Stromal cell of bone marrow (primary cell): ENCODE results near the gene GATAD2A.

Experiments
- DNase-seq: peaks from one replicate; pipeline ENCODE4 v3.0.0-alpha.2; 2012; ENCODE audit warnings: low read depth

Gene GATAD2A

DNA sequence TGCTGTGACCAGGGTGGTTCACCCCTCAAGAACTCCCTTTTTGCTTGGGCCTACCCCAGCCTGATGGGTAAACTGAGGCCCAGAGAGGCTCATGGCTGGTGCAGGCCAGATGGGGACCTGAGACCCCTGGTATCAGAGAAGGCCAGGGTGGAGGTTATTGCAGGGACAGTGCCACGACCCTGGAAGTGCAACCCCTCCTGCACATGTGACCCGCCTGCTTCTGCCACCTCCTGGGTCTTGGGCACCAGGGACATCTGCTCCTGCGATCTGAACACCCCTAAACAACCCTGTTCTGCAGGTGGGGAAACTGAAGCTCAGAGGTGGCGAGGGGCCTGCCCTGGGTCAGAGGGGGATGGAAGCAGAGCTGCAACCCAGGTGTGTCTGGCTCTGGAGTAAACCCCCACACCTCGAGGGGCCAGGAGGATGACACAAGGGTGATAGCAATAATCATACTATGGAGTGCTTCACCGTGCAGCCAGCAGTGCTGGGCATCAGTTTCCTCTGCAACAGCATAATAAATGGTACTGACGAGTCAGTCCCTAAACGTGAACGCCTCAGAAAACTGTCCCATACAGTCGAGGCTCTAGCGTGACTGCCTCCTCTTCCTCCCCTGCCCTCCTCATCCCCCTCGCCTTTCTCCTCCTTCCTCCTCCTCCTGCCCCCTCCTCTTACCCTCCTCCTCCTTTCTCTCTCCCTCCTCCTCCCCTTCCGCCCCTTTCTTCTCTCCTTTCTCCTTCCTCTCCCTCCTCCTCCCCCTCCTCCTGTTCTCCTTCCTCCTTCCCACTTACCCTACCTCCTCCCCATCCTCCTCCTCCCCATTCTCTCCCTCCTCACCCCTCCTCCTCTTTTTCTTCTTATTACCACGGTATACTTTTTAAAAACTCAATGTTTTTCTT, 127.6 kb downstream of the GATAD2A start:
- no peak for DNase-seq

DNA sequence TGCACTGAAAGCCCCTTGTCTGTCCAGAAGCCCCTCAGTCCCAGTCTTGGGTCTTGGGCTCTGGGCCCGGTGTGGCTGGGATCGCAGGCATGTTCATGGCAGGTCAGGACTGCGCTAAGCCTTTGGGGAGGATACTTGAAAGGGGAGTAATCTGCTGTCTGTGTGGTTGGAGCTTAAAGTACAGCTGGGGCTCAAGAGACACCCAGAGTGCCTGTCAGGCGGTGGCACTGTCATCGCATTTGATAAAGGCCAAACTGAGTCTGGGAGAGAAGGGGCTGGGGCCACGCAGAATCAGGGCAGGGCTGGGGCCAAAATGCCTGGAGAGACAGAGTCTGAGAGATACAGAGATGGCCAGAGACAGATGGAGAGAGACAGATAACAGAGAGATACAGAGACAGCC, 128.4 kb downstream of the GATAD2A start:
- DNase-seq: no peak

DNA sequence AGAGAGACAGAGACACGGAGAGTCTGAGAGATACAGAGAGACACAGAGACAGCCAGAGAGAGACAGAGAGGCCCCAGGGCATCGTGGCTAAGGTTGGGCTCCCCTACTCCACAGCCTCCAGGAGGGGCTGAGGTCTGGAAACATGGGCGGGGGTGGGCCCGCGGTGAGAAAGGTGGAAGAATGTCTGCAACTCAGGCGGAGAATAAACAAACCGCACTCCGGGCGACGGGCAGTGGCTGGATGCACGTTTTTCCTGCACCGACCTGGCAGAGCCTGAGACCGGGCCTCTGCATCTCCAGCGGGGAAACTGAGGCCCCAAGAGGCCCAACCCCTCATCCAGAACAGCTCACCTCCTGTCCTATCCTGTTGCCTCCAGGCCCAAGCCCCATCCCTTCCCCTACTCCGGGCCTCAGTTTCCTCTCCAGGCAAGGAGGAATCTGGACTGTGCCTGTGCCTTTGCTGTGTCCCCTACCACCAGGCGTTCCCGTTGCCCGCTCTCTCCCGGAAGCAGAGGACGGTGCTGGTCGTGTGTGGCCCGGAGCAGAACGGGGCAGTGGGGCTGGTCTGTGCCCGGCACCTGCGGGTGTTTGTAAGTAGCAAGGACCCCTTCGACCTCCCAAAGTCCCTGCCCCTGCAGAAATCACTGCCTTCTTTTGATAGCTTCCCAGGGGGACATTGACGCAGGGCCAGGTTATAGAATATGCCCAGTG, 129.2 kb downstream of the GATAD2A start:
- DNase-seq: no peak

DNA sequence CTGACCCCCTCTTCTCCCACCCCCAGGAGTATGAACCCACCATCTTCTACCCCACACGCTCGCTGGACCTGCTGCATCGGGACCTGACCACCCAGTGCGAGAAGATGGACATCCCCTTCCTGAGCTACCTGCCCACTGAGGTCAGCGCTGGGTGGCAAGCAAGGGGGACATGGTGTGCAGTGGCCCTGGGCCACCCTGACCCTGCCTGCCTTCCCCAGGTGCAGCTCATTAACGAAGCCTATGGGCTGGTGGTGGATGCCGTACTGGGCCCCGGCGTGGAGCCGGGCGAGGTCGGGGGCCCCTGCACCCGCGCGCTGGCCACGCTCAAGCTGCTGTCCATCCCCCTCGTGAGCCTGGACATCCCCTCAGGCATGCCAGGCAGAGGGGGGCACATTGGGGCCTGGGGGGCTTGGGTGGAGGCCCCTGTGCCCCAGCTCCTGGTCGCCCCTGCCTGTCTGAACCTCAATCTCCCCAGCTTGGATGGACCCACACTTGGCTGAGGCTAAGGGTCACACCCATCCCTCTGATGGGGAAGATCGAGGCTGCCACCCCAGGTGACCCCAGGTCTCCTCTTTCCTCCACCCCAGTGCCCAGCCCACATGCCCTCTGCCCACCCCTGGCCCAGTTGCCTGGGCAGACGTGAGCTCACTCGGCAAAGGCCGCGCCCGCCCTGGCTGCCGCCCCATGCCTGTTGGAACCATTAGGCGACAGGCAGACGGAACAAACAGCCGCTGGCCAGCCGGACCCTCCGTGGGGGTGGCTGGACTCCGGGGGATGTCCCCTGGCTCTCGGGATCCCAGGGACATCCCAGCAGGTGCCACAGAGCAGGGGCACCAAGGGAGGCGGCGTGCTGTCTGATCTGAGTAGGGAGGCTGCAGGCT, 130.1 kb downstream of the GATAD2A start:
- no peak for DNase-seq

DNA sequence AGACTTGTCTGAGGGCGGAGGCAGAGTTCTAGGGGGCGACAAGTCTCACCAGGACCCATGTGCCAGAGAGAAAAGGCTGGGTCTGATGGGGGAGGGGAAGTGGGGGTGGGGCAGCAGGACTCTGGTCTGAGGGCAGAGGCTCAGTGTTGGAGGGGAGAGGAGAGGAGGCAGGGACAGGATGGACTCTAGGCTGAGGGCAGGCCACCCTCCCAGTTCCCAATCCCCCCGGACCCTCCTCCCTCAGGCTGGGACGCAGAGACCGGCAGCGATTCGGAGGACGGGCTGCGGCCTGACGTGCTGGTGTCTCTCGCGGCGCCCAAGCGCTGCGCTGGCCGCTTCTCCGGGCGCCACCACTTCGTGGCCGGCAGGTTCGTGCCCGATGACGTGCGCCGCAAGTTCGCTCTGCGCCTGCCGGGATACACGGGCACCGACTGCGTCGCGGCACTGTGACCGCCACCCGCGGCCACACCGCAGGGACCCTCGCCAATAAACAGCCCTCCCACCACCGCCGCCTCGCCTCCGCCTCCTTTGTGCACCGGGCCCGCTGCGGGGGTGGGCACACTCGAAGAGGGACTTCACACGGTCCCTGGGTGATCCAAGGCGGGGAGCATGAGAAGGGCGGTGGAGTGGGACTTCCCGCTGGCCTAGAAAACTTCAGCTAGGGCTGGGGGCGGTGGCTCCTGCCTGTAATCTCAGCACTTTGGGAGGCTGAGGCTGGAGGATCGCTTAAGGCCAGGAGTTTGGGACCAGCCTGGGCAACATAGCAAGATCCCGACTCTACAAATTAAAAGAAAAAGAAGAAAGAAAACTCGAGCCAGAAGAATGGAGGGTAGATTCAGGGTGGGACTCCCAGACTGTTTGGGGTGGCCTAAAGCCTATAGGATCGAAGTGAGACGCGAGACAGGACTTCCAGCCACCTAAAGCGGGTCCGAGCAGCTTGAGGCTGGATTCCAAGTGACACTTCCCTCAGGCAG, 131.9 kb downstream of the GATAD2A start:
- DNase-seq: no peak

DNA sequence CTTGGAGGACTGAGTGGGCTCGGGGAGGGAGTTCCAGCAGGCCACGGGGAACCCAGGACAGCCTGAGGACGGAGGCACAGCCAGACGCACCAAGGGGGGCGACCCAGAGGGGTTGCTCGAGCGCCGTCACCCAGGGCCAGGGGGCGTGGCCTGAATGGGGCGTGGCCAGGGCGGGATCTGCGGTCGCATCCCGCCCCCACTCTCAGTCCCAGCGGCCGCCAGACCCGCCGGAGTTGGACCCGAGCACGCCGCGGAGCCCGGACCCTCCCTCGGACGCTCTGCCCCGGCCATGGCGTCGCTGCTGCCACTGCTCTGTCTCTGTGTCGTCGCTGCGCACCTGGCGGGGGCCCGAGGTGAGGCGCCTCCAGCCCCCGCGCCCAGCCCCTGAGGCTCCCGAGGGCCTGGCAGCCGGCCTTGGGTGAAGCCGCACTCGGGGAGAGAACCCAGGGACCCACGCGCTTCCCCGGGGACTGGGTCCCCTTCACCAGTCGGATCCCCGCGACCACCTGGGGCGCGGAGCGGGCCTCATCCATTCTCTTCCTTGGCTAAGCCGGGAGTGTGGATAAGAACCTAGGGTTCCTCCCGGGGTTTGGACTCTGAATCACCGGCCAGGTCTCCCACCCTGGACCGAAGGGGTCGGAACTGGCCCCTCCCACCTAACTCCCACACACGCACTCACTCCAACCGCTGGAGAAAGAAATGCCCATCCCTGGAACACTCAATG, 132.7 kb downstream of the GATAD2A start, which contains the start of gene CILP2:
CILP2 (plus strand) TSS at position 205 of the 724 bp plus-strand sequence; CDS start at position 290, 85 bp downstream.
- no peak for DNase-seq

DNA sequence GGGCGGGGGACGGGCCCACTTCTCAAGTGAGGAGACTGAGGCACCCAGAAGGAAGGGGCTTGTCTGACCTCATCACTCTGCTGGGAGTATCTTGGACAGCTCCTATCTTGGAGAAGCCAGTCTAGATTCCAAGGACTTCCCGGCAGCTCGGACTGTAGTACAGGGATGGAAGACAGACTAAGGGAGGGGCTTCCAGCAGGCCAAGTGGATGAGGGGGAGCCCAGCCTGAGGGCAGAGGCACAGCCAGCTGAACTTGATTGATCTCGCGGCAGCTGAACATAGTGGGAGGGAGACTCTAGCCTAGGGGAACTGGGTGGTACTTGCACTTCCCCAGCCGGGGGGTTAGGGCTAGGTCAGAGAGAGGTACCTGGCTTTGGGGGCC, 133.3 kb downstream of the GATAD2A start:
- DNase-seq: no peak

DNA sequence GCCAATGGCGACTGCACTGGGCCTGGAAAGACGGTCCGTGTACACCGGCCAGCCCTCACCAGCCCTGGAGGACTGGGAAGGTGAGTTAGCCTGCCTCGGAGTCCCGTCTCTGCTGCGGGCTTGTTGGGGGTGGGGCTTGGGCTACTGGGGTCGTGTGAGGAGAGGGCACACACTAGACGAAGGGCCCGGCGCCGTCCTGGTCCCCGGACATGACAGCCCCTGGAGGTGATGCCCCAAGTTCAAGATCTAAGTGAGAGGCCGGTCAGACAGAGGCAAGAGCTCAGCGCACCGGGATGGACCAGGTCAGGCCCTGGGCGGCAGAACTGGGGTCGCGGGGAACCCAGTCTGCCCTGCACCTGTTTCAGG, 134.2 kb downstream of the GATAD2A start:
- no peak for DNase-seq

DNA sequence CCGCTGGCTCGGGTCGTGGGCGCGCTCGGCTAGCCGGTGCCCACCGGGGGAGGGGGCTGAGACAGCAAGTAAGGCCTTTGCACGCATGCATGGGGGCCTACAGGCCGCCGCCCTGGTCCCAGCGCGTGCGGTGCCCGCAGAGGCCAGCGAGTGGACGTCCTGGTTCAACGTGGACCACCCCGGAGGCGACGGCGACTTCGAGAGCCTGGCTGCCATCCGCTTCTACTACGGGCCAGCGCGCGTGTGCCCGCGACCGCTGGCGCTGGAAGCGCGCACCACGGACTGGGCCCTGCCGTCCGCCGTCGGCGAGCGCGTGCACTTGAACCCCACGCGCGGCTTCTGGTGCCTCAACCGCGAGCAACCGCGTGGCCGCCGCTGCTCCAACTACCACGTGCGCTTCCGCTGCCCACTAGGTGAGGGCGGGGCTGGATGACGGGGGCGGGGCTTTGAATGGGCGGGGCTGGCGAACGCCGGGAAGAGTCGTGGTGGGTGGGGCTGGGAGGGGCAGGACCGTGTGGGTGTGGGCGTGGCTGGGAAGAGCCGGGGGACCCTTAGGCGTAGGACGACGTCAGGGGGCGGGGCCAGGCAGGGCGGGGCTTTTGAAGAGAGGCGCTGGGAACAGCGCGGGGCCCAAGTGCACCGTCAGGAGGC, 134.7 kb downstream of the GATAD2A start:
- DNase-seq: no peak

DNA sequence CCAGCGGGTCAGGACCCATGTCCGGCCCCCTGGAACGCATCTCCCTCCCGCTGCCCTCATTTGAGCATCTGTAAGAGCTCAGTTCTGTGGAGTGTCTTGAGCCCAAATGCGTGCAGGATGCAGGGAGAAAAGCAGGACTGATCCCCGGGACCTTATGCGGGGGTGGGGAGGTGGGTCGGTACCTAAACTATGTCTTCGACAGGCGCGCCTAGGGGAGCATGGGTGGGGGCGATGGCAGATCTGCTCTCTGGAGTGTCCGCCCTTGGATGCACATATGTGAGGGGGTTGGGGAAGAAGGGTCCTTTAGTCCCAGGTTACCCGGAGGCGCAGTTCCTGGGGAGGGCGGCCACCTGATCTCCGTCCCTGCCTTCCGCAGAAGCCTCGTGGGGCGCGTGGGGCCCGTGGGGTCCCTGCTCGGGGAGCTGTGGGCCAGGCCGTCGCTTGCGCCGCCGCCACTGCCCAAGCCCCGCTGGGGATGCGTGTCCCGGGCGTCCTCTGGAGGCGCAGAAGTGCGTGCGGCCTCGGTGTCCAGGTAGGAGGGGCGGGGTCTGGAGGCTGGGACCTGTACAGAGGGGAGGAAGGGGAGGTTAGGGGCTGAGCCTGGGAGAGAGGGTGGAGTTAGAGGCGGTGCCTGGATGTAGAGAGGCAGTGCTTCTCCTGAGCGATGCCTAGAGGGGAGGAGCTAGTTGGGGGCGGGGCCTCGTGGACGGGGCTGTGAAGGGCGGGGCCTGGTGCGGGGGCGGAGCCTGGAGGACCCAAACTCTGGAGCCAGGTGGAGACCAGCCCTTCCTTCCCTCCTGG, 135.4 kb downstream of the GATAD2A start:
- no peak for DNase-seq

DNA sequence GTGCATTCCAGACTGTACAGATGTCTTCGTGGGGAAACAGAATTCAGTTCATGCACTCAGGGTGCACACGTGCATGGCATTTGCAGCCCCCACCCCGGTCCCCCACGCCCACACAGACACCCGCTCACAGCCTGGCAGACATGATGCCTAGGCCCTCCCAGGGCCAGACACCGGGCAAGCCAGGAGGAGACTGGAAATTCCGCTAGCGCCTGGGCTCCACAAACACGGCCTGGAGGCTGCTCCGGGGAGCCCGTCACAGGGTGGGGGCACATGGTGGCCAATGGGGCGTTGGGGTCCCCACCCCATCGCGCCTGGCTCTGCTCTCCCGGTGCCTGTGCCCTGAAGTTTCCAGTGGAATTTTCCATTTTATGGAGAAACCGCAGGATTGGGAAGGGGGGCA, 136.1 kb downstream of the GATAD2A start:
- no peak for DNase-seq

DNA sequence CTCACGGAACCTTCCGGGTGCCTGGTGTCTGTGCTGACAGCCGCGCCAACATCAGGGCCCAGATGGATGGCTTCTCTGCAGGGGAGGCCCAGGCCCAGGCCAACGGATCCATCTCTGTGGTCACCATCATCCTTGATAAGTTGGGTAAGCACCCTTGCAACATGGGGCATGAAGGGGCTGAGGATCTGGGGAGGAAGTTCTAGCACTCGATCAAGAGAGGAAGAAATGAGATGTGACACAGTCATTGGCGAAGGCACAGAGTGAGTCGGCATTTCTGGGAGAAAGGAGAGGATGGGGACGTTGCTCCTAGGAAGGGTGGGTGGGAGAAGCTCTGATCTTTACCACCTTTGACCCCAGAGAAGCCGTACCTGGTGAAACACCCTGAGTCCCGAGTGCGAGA, 137.0 kb downstream of the GATAD2A start:
- no peak for DNase-seq

DNA sequence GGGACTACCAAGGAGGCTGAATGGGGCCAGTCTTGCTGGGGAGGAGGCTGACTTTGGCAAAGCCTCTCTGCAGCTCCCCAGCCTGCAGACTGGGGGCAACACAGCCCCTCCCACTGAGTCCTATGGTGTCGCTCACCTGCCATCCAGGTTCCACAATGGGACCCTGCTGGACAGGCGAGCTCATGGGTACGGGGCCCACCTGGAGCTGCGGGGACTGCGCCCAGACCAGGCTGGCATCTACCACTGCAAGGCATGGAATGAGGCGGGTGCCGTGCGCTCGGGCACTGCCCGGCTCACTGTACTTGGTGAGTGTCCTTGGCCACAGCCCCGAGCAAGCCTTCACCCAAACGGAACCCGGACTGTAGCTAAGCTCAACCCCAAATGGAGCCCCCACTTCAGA, 137.6 kb downstream of the GATAD2A start:
- DNase-seq: no peak

DNA sequence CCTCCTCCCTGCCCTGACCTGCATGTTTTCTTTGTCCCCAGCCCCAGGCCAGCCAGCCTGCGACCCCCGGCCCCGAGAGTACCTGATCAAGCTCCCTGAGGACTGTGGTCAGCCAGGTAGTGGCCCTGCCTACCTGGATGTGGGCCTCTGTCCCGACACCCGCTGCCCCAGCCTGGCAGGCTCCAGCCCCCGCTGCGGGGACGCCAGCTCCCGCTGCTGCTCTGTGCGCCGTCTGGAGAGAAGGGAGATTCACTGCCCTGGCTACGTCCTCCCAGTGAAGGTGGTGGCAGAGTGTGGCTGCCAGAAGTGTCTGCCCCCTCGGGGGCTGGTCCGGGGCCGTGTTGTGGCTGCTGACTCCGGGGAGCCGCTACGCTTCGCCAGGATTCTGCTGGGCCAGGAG, 138.2 kb downstream of the GATAD2A start:
- DNase-seq: no peak

DNA sequence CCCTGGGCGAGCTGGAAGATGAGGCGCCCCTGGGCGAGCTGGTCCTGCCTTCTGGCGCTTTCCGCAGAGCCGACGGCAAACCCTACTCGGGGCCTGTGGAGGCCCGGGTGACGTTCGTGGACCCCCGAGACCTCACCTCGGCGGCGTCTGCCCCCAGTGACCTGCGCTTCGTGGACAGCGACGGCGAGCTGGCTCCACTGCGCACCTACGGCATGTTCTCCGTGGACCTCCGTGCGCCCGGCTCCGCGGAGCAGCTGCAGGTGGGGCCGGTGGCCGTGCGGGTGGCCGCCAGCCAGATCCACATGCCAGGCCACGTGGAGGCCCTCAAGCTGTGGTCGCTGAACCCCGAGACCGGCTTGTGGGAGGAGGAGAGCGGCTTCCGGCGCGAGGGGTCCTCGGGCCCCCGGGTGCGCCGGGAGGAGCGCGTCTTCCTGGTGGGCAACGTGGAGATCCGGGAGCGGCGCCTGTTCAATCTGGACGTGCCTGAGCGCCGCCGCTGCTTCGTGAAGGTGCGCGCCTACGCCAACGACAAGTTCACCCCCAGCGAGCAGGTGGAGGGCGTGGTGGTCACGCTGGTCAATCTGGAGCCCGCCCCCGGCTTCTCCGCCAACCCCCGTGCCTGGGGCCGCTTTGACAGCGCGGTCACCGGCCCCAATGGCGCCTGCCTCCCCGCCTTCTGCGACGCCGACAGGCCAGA, 138.9 kb downstream of the GATAD2A start:
- DNase-seq: no peak

DNA sequence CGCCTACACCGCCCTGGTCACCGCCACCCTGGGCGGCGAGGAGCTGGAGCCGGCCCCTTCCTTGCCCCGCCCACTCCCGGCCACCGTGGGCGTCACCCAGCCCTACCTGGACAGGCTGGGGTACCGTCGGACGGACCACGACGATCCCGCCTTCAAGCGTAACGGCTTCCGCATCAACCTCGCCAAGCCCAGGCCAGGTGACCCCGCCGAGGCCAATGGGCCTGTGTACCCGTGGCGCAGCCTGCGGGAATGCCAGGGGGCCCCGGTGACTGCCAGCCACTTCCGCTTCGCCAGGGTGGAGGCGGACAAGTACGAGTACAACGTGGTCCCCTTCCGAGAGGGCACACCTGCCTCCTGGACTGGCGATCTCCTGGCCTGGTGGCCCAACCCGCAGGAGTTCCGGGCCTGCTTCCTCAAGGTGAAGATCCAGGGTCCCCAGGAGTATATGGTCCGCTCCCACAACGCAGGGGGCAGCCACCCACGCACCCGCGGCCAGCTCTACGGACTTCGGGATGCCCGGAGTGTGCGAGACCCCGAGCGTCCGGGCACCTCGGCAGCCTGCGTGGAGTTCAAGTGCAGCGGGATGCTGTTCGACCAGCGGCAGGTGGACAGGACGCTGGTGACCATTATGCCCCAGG, 139.6 kb downstream of the GATAD2A start:
- no peak for DNase-seq

DNA sequence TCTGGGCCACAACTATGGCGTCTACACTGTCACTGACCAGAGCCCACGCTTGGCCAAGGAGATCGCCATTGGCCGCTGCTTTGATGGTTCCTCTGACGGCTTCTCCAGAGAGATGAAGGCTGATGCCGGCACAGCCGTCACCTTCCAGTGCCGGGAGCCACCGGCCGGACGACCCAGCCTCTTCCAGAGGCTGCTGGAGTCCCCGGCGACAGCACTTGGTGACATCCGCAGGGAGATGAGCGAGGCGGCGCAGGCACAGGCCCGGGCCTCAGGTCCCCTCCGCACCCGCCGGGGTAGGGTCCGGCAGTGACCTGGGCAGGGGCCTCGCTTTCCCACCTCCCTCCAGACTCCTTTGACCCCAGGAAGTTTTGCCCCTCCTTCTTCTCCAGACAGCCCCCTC, 140.2 kb downstream of the GATAD2A start:
- DNase-seq: no peak

DNA sequence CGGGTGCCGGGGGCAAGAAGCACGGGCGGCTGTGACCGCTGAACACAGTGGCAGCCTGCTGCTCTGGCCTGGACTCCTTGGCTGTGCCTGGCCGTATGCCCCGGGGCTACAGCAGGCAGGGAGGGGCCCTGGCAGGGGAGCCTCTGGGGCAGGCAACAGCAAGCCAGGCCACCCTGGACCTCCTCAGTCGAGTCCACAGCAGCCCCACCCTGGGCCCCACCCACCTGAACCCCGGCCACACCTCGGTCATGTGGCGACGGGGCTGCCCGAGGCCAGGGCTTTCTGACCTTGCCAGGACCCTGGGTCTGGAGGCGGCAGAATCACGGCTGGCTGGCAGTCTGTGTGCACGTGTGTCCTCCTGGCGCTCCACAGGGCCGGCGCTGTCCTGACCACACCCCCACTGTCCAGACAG, 141.3 kb downstream of the GATAD2A start:
- DNase-seq: no peak
